ENCODE data around the gene CYP4F8. TPM values are rescaled to one million over a fixed set of nuclear protein-coding genes. Genes with fewer than 3 reads are reported as not detected.
"Not testable (repeated sequence)": the region's sequence is repeated elsewhere in the genome, so short reads cannot be mapped to it uniquely, and the experiment has no call there.

The CYP4F8 gene
- total RNA-seq, 1 experiment from 2014 or later, result not detected

GRCh38 chr19:15649526-15649925 is 34.5 kb downstream of the CYP4F8 start:
- H3K36me3 ChIP-seq (ENCODE audit: control insufficient read depth, insufficient read depth, low read length), result no peaks in the 10 kb centered on the region
- no peaks in the 10 kb centered on the region for H3K9me3 ChIP-seq (ENCODE audit: control insufficient read depth, insufficient read depth, low read depth, low read length)
- no peaks in the 10 kb centered on the region for H3K4me1 ChIP-seq (ENCODE audit: control insufficient read depth, insufficient read depth, low read length)
- intact Hi-C loops (cut with micrococcal nuclease; ENCODE audit: unreplicated experiment) (no loop called here), in situ Hi-C loops (cut with HindIII; ENCODE audit: low pct_unique_long_range_greater_than_20kb, low sequenced_read_pairs) (no loop called here)
- TF ChIP-seq TCF7L2 (IDR thresholded peaks at IDR 0.05; ENCODE audit: low read depth, low read length), result no peak
- TF ChIP-seq, protein P1, sequence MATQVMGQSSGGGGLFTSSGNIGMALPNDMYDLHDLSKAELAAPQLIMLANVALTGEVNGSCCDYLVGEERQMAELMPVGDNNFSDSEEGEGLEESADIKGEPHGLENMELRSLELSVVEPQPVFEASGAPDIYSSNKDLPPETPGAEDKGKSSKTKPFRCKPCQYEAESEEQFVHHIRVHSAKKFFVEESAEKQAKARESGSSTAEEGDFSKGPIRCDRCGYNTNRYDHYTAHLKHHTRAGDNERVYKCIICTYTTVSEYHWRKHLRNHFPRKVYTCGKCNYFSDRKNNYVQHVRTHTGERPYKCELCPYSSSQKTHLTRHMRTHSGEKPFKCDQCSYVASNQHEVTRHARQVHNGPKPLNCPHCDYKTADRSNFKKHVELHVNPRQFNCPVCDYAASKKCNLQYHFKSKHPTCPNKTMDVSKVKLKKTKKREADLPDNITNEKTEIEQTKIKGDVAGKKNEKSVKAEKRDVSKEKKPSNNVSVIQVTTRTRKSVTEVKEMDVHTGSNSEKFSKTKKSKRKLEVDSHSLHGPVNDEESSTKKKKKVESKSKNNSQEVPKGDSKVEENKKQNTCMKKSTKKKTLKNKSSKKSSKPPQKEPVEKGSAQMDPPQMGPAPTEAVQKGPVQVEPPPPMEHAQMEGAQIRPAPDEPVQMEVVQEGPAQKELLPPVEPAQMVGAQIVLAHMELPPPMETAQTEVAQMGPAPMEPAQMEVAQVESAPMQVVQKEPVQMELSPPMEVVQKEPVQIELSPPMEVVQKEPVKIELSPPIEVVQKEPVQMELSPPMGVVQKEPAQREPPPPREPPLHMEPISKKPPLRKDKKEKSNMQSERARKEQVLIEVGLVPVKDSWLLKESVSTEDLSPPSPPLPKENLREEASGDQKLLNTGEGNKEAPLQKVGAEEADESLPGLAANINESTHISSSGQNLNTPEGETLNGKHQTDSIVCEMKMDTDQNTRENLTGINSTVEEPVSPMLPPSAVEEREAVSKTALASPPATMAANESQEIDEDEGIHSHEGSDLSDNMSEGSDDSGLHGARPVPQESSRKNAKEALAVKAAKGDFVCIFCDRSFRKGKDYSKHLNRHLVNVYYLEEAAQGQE (IDR thresholded peaks at IDR 0.05; ENCODE audit: insufficient read depth in 1 of 2, low read depth in 2 of 2, low read length in 1 of 2), result no peak
- TF ChIP-seq CTCF (IDR thresholded peaks at IDR 0.05), result no peak
- no peak for TF ChIP-seq SIN3A (IDR thresholded peaks at IDR 0.05; ENCODE audit: borderline replicate concordance, insufficient read depth, low read depth, low read length)
- TF ChIP-seq POLR2AphosphoS5 (IDR thresholded peaks at IDR 0.05; ENCODE audit: low read depth, low read length), result no peak
- H3K27me3 ChIP-seq (ENCODE audit: control insufficient read depth, insufficient read depth, low read length), result peaks cover 2% of the 10 kb centered on the region; the same call in 1 of the 2 replicates
- POLR2A ChIA-PET, result no interaction called here
- BruUV-seq (replicated peaks), result no TSS peak
- no peak overlapping the region for H3K27ac ChIP-seq (ENCODE audit: low read length)
- DNase-seq (ENCODE audit: low read depth, low spot score), result no peak
- no peak overlapping the region for H3K4me3 ChIP-seq (ENCODE audit: low read depth in 2 of 2, low read length in 2 of 2)
- ATAC-seq, result no peak
- CTCF ChIA-PET, result interaction anchor here (0.6 kb wide), 1 partner anchor 147 kb away, joined by 7 read pairs; no protein-coding TSS in a partner anchor

DNA sequence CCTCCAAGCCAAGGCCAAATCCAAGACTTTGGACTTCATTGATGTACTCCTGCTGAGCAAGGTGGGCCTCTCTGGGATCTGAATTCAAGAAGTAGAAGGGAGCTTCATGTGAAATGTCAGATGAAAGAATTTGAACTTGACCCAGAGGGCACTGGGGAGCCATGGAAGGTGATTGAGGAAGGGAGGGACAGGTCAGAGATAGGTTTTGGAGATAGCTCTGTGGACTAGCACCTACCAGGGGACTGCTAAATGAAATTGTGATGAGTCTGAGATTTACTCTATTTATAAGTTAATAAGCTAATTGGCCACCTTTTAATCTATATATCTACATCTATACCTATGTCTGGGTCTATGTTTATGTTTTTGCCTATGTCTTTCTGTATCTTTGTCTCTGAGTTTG is 35.1 kb downstream of the CYP4F8 start:
- H3K4me3 ChIP-seq (ENCODE audit: low read depth in 2 of 2, low read length in 2 of 2); H3K27ac ChIP-seq (ENCODE audit: low read length); in situ Hi-C loops (cut with HindIII; ENCODE audit: low pct_unique_long_range_greater_than_20kb, low sequenced_read_pairs); DNase-seq (ENCODE audit: low read depth, low spot score); intact Hi-C loops (cut with micrococcal nuclease; ENCODE audit: unreplicated experiment); H3K9me3 ChIP-seq (ENCODE audit: control insufficient read depth, insufficient read depth, low read depth, low read length); ATAC-seq; H3K4me1 ChIP-seq (ENCODE audit: control insufficient read depth, insufficient read depth, low read length); BruUV-seq (replicated peaks); POLR2A ChIA-PET; H3K27me3 ChIP-seq (ENCODE audit: control insufficient read depth, insufficient read depth, low read length); H3K36me3 ChIP-seq (ENCODE audit: control insufficient read depth, insufficient read depth, low read length): not testable (repeated sequence)
- CTCF ChIA-PET, result interaction anchor here (0.6 kb wide), 1 partner anchor 148 kb away, joined by 7 read pairs; no protein-coding TSS in a partner anchor

- Histone ChIP-seq H3K4me3 (ENCODE audit: low read depth in 2 of 2, low read length in 2 of 2) (no peak overlapping the region), H3K9me3 (ENCODE audit: control insufficient read depth, insufficient read depth, low read depth, low read length) (no peaks in the 10 kb centered on the region), H3K27ac (ENCODE audit: low read length) (no peak overlapping the region), H3K27me3 (ENCODE audit: control insufficient read depth, insufficient read depth, low read length) (peaks cover 2% of the 10 kb centered on the region; the same call in 1 of the 2 replicates), H3K36me3 (ENCODE audit: control insufficient read depth, insufficient read depth, low read length) (no peaks in the 10 kb centered on the region), H3K4me1 (ENCODE audit: control insufficient read depth, insufficient read depth, low read length) (no peaks in the 10 kb centered on the region)
- DNase-seq (ENCODE audit: low read depth, low spot score) (no peak), ATAC-seq (no peak)
- BruUV-seq (replicated peaks), result no TSS peak
- POLR2A ChIA-PET, result no interaction called here
- in situ Hi-C loops (cut with HindIII; ENCODE audit: low pct_unique_long_range_greater_than_20kb, low sequenced_read_pairs), result no loop called here
- CTCF ChIA-PET, result no interaction called here
- intact Hi-C loops (cut with micrococcal nuclease; ENCODE audit: unreplicated experiment), result no loop called here
- TF ChIP-seq, protein P1 (IDR thresholded peaks at IDR 0.05; ENCODE audit: insufficient read depth in 1 of 2, low read depth in 2 of 2, low read length in 1 of 2), result no peak
- TF ChIP-seq SIN3A (IDR thresholded peaks at IDR 0.05; ENCODE audit: borderline replicate concordance, insufficient read depth, low read depth, low read length) (no peak), CTCF (IDR thresholded peaks at IDR 0.05) (no peak), TCF7L2 (IDR thresholded peaks at IDR 0.05; ENCODE audit: low read depth, low read length) (no peak), POLR2AphosphoS5 (IDR thresholded peaks at IDR 0.05; ENCODE audit: low read depth, low read length) (no peak)
These were observed 36.8 kb downstream of the CYP4F8 start for GRCh38 chr19:15651791-15652190.
